SK-N-SH (cell line): ENCODE results near the gene MYPOP.

Experiments used
- EP300 ChIP-seq, 2 experiments: IDR thresholded peaks; 2 replicates each; pipeline versions ENCODE4 v1.4.0 to v1.6.1; 2012; ENCODE audit warnings: borderline replicate concordance in 1 of 2, low read depth in 1 of 2, low read length in 1 of 2
- GATA2 ChIP-seq: sonication (generic); formaldehyde crosslinking; IDR thresholded peaks from 2 replicates; pipeline ENCODE4 v1.5.0; 2020; ENCODE audit warnings: mild to moderate bottlenecking, missing genetic modification reagents
- MEF2A ChIP-seq: IDR thresholded peaks from 2 replicates; pipeline ENCODE4 v1.4.0; 2012; ENCODE audit warnings: low read depth, borderline replicate concordance
- MXI1 ChIP-seq: IDR thresholded peaks from 2 replicates; pipeline ENCODE4 v1.6.1; 2012; ENCODE audit warnings: mild to moderate bottlenecking, low read depth, low read length, improper control_type of control experiment
- POLR2AphosphoS5 ChIP-seq: IDR thresholded peaks from 2 replicates; pipeline ENCODE4 v1.6.1; 2012; ENCODE audit warnings: low read depth, low read length
- RAD21 ChIP-seq: IDR thresholded peaks from 2 replicates; pipeline ENCODE4 v1.6.1; 2012; ENCODE audit warnings: mild to moderate bottlenecking, low read length
- RXRA ChIP-seq: IDR thresholded peaks from 2 replicates; pipeline ENCODE4 v1.4.0; 2012; ENCODE audit warnings: low read depth, mild to moderate bottlenecking, borderline replicate concordance
- TEAD4 ChIP-seq: IDR thresholded peaks from 2 replicates; pipeline ENCODE4 v1.4.0; 2012; ENCODE audit warnings: mild to moderate bottlenecking, borderline replicate concordance; ENCODE audit not compliant: insufficient read depth
- TF ChIP-seq, protein P1 (sequence below): fragments of 200-600 bp; sonication (generic); IDR thresholded peaks from 2 replicates; pipeline ENCODE4 v1.6.1; 2017; ENCODE audit warnings: antibody characterized with exemption, mild to moderate bottlenecking, moderate library complexity
- TF ChIP-seq, protein P2 (sequence below): fragments of 150-350 bp; IDR thresholded peaks from 2 replicates; pipeline ENCODE4 v1.6.1; 2017; ENCODE audit warnings: antibody characterized with exemption, low read length, low read depth, borderline replicate concordance
- TF ChIP-seq, protein P3 (sequence below): IDR thresholded peaks from 2 replicates; pipeline ENCODE4 v1.4.0; 2012; ENCODE audit warnings: low read depth, borderline replicate concordance

DNA sequence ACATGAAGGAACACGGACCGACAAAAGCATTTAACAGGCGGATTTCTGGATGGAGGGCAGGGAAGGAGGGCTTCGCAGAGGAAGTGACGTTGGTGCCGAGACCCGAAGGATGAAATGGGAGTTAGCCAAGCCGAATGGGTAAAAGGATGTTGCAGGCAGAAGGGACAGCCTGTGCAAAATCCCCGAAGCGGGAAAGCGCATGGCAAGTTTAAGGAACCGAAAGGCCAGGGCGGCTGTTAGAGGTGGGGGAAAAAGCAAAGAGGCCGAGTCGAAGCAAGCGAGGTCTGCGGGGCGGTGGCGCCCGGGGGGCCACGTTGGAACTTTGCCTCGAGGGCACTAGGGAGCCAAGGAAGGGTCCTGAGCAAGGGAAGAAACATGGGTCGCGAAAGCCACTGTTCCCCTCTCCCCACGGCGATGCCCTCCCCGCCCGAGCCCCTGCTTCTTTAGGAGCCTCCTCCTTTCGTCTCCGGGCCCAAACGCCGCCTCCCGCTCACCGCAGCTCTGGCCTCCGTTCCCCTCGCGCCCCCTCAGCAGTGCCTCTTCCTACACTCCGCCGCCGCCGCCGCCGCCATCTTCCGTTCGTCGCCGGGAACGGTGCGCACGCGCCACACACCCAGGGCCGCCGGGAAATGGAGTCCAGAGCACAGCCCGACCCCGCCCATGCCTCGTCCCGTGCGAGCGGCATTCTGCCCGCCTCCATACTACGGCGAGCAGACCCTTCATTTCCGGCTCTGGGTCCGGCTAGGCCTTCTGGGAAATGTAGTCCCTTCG is 39.7 kb downstream of the MYPOP start, which contains the start of gene SYMPK:
- TF ChIP-seq, protein P1, sequence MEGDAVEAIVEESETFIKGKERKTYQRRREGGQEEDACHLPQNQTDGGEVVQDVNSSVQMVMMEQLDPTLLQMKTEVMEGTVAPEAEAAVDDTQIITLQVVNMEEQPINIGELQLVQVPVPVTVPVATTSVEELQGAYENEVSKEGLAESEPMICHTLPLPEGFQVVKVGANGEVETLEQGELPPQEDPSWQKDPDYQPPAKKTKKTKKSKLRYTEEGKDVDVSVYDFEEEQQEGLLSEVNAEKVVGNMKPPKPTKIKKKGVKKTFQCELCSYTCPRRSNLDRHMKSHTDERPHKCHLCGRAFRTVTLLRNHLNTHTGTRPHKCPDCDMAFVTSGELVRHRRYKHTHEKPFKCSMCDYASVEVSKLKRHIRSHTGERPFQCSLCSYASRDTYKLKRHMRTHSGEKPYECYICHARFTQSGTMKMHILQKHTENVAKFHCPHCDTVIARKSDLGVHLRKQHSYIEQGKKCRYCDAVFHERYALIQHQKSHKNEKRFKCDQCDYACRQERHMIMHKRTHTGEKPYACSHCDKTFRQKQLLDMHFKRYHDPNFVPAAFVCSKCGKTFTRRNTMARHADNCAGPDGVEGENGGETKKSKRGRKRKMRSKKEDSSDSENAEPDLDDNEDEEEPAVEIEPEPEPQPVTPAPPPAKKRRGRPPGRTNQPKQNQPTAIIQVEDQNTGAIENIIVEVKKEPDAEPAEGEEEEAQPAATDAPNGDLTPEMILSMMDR, result no peak
- TF ChIP-seq, protein P2, sequence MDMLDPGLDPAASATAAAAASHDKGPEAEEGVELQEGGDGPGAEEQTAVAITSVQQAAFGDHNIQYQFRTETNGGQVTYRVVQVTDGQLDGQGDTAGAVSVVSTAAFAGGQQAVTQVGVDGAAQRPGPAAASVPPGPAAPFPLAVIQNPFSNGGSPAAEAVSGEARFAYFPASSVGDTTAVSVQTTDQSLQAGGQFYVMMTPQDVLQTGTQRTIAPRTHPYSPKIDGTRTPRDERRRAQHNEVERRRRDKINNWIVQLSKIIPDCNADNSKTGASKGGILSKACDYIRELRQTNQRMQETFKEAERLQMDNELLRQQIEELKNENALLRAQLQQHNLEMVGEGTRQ, result no peak
- TF ChIP-seq RXRA (no peak), TEAD4 (no peak), MXI1 (no peak; the same call in none of the 2 replicates), GATA2 (CRISPR knock-in tag) (no peak), MEF2A (no peak), EP300 (IDR thresholded peaks at IDR 0.05; ENCODE audit: borderline replicate concordance in 1 of 2, low read depth in 1 of 2, low read length in 1 of 2) (no peak), POLR2AphosphoS5 (peak; percentile 60), RAD21 (no peak)
- TF ChIP-seq, protein P3, sequence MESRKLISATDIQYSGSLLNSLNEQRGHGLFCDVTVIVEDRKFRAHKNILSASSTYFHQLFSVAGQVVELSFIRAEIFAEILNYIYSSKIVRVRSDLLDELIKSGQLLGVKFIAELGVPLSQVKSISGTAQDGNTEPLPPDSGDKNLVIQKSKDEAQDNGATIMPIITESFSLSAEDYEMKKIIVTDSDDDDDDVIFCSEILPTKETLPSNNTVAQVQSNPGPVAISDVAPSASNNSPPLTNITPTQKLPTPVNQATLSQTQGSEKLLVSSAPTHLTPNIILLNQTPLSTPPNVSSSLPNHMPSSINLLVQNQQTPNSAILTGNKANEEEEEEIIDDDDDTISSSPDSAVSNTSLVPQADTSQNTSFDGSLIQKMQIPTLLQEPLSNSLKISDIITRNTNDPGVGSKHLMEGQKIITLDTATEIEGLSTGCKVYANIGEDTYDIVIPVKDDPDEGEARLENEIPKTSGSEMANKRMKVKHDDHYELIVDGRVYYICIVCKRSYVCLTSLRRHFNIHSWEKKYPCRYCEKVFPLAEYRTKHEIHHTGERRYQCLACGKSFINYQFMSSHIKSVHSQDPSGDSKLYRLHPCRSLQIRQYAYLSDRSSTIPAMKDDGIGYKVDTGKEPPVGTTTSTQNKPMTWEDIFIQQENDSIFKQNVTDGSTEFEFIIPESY, result no peak; the same call in 1 of the 2 replicates
